Measurements from ENCODE around the gene PHLDB1. TPM values are rescaled to one million over a fixed set of nuclear protein-coding genes. Genes with fewer than 3 reads are reported as not detected.

The PHLDB1 gene
- total and polyA plus RNA-seq, 2 experiments from 2014 or later, result 60.2 to 126 TPM

DNA sequence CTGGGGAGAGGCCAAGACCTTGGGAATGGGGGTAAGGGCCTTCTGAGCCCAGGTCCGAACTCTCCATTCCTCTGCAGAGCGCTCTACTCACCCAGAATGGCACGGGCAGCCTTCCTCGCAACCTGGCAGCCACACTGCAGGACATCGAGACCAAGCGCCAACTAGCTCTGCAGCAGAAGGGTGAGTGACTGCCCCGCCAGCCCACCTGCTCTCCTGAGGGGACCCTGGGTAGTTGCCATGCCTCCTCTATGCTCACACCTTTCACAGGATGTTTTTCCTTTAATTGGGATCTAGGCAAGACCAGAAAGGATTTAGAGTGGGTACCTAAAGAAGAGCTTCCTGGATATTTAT, 36.6 kb downstream of the PHLDB1 start:
- Histone ChIP-seq H3K4me3 (no peak overlapping the region), H3K36me3 (peaks cover 20% of the 10 kb centered on the region), H3K27me3 (no peaks in the 10 kb centered on the region), H3K9me3 (ENCODE audit: low read depth) (no peaks in the 10 kb centered on the region), H3K27ac (no peak overlapping the region), H3K4me1 (ENCODE audit: low read depth) (no peaks in the 10 kb centered on the region)
- no peak for DNase-seq (ENCODE audit: low read depth in 1 of 2, low spot score in 1 of 2)
- no peak for TF ChIP-seq CTCF (IDR thresholded peaks at IDR 0.05; ENCODE audit: low read depth, low read length)

- DNase-seq (ENCODE audit: low read depth in 1 of 2, low spot score in 1 of 2), result no peak
- no peak for TF ChIP-seq CTCF (IDR thresholded peaks at IDR 0.05; ENCODE audit: low read depth, low read length)
These were observed 37.1 kb downstream of the PHLDB1 start for GRCh38 chr11:118644496-118644895.

DNA sequence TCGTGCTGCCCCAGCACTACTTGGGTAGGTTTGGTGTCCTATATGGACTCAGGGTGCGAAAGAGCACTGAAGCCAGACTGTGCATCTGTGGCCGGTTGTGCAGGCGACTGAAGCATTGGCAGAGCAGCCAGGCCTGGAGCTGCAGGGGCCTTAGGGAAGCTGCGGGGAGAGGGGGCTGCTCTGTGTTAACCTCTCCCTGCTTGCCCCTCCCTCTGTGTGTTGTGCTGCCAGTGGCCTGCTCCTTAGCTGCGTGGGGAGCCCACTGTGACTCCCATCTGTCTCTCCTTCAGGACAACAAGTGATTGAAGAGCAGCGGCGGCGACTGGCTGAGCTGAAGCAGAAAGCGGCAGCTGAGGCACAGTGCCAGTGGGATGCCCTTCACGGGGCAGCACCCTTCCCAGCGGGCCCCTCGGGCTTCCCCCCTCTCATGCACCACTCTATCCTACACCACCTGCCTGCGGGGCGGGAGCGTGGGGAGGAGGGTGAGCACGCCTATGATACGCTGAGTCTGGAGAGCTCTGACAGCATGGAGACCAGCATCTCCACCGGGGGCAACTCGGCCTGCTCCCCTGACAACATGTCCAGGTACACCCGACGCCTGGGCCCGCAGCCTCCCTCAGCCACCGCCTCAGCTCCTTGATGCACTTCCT, 37.8 kb downstream of the PHLDB1 start:
- DNase-seq (ENCODE audit: low read depth in 1 of 2, low spot score in 1 of 2), result no peak
- TF ChIP-seq CTCF (IDR thresholded peaks at IDR 0.05; ENCODE audit: low read depth, low read length), result no peak
- Histone ChIP-seq H3K4me3 (no peak overlapping the region), H3K27me3 (no peaks in the 10 kb centered on the region), H3K27ac (no peak overlapping the region), H3K4me1 (ENCODE audit: low read depth) (no peaks in the 10 kb centered on the region), H3K36me3 (peaks cover 27% of the 10 kb centered on the region), H3K9me3 (ENCODE audit: low read depth) (no peaks in the 10 kb centered on the region)

More at GRCh38 chr11:118644496-118644895, 37.1 kb downstream of the PHLDB1 start:
- Histone ChIP-seq H3K4me3 (no peak overlapping the region), H3K4me1 (ENCODE audit: low read depth) (no peaks in the 10 kb centered on the region), H3K27ac (no peak overlapping the region), H3K9me3 (ENCODE audit: low read depth) (no peaks in the 10 kb centered on the region), H3K27me3 (no peaks in the 10 kb centered on the region), H3K36me3 (peaks cover 21% of the 10 kb centered on the region)

DNA sequence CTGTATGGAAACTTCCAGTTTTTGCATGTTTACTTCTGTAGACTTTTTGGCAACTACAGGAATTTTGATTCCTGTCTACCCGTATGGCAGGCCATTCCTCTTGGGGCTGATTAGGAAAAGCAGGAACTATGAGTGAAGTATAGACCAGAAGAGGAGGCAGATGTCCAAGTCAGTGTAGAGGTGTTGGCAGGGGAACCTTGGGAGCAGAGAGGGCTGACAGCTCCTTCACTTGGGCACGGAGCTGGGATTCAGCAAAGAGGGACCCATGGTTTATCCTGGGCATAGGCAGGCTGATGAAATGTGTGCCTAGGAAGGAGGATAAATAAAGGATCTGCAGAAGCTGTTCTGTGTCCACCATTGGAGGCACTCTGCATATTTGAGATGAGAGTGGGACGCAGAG, 39.0 kb downstream of the PHLDB1 start:
- DNase-seq (ENCODE audit: low read depth in 1 of 2, low spot score in 1 of 2), result peak in 1 of 2 donors; percentile 25
- no peaks in the 10 kb centered on the region for H3K9me3 ChIP-seq (ENCODE audit: low read depth)
- H3K27me3 ChIP-seq, result no peaks in the 10 kb centered on the region
- H3K4me1 ChIP-seq (ENCODE audit: low read depth), result no peaks in the 10 kb centered on the region
- no peak overlapping the region for H3K4me3 ChIP-seq
- TF ChIP-seq CTCF (IDR thresholded peaks at IDR 0.05; ENCODE audit: low read depth, low read length), result no peak
- H3K36me3 ChIP-seq, result peaks cover 36% of the 10 kb centered on the region
- H3K27ac ChIP-seq, result no peak overlapping the region

DNA sequence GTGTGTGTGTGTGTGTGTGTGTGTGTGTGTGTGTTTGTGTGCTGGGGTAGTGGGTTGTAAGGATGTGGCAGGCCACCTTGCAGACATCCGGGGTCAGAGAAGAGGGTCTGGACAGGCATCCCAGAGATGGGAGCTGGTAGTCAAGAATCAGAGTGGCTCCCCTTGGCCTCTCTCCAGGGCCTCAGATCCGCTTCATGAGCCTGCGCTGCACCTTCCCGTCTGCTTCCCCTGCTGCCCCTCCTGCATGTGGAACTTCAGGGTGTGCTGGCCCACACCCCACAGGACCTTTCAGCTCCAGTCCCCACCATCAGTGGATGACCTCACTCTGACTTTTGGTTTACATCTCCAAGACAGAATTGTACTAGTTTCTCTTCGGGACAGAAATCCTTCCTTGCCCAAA, 40.9 kb downstream of the PHLDB1 start:
- Histone ChIP-seq H3K4me1 (ENCODE audit: low read depth) (no peaks in the 10 kb centered on the region), H3K9me3 (ENCODE audit: low read depth) (no peaks in the 10 kb centered on the region), H3K4me3 (no peak overlapping the region), H3K27me3 (no peaks in the 10 kb centered on the region), H3K36me3 (peaks cover 32% of the 10 kb centered on the region), H3K27ac (no peak overlapping the region)
- TF ChIP-seq CTCF (IDR thresholded peaks at IDR 0.05; ENCODE audit: low read depth, low read length), result no peak
- DNase-seq (ENCODE audit: low read depth in 1 of 2, low spot score in 1 of 2), result no peak

Measured in cardiac muscle cell (in vitro differentiated cells and primary cell).